DMS153 (cell line): ENCODE data around the gene FBXW9.
A peak's percentile ranks its signal among the peaks of the same experiment; 100 is the strongest.
"Not testable (repeated sequence)": the region's sequence is repeated elsewhere in the genome, so short reads cannot be mapped to it uniquely, and the experiment has no call there.

Experiments used
- DNase-seq: peaks from one replicate; lab custom pipeline; 2025; lab: John Stamatoyannopoulos, UW

The FBXW9 gene

GRCh38 chr19:12652219-12652618, 44.2 kb downstream of the FBXW9 start:
- DNase-seq: no peak

- DNase-seq: no peak
Measured at GRCh38 chr19:12649941-12650340, 46.5 kb downstream of the FBXW9 start.

GRCh38 chr19:12648088-12648487, 48.3 kb downstream of the FBXW9 start:
- DNase-seq: no peak

- DNase-seq: peak; percentile 31
Measured at GRCh38 chr19:12647490-12648071, 48.9 kb downstream of the FBXW9 start.

- DNase-seq: no peak
Measured at GRCh38 chr19:12647047-12647446, 49.4 kb downstream of the FBXW9 start.

GRCh38 chr19:12646551-12646950, 49.9 kb downstream of the FBXW9 start:
- no peak for DNase-seq

GRCh38 chr19:12643716-12644115, 52.7 kb downstream of the FBXW9 start:
- not testable (repeated sequence) for DNase-seq

GRCh38 chr19:12642506-12642905, 53.9 kb downstream of the FBXW9 start:
- no peak for DNase-seq

- DNase-seq: no peak
Measured at GRCh38 chr19:12641456-12641855, 55.0 kb downstream of the FBXW9 start.

GRCh38 chr19:12639901-12640613, 56.4 kb downstream of the FBXW9 start:
- DNase-seq: peak; percentile 4
